H9 (cell line): ENCODE data around the gene PCNX3. TPM values are rescaled to one million over a fixed set of nuclear protein-coding genes. Genes with fewer than 3 reads are reported as not detected.
A peak's percentile ranks its signal among the peaks of the same experiment; 100 is the strongest.

Source experiments
- DNase-seq: peaks from one replicate; pipeline ENCODE4 v3.0.0-alpha.2; 2017
- H2AFZ ChIP-seq: one replicate; pipeline ENCODE4 v1.6.1; 2013; ENCODE audit warnings: mild to moderate bottlenecking, low read length, control low read depth, moderate library complexity
- H2AK5ac ChIP-seq: 2 replicates; pipeline ENCODE4 v1.6.1; 2013; ENCODE audit warnings: low read length, control low read depth, mixed read lengths; ENCODE audit not compliant: insufficient read length
- H2BK120ac ChIP-seq: one replicate; pipeline ENCODE4 v1.6.1; 2013; ENCODE audit warnings: low read depth, mild to moderate bottlenecking, low read length, control low read depth, inconsistent platforms; ENCODE audit not compliant: poor library complexity, severe bottlenecking
- H2BK12ac ChIP-seq: 2 replicates; pipeline ENCODE4 v1.6.1; 2013; ENCODE audit warnings: low read length, control low read depth, mixed read lengths, low read depth; ENCODE audit not compliant: insufficient read length
- H2BK15ac ChIP-seq: 2 replicates; pipeline ENCODE4 v1.6.1; 2013; ENCODE audit warnings: low read depth, low read length, control low read depth
- H2BK20ac ChIP-seq: one replicate; pipeline ENCODE4 v1.6.1; 2013; ENCODE audit warnings: low read depth, mild to moderate bottlenecking, low read length, control low read depth, inconsistent platforms; ENCODE audit not compliant: poor library complexity, severe bottlenecking
- H2BK5ac ChIP-seq: 2 replicates; pipeline ENCODE4 v1.6.1; 2013; ENCODE audit warnings: low read length, control low read depth, mixed read lengths; ENCODE audit not compliant: insufficient read length
- H3K14ac ChIP-seq: 2 replicates; pipeline ENCODE4 v1.6.1; 2013; ENCODE audit warnings: low read length, control low read depth; ENCODE audit not compliant: insufficient read depth
- H3K18ac ChIP-seq: 2 replicates; pipeline ENCODE4 v1.6.1; 2013; ENCODE audit warnings: low read depth, mild to moderate bottlenecking, mixed read lengths, low read length, control low read depth; ENCODE audit not compliant: insufficient read length
- H3K23ac ChIP-seq: 2 replicates; pipeline ENCODE4 v1.6.1; 2013; ENCODE audit warnings: low read length, control low read depth, mixed read lengths, low read depth; ENCODE audit not compliant: insufficient read length
- H3K23me2 ChIP-seq: 2 replicates; pipeline ENCODE4 v1.6.1; 2013; ENCODE audit warnings: low read depth, mild to moderate bottlenecking, mixed read lengths, low read length, control low read depth; ENCODE audit not compliant: insufficient read length, poor library complexity, severe bottlenecking
- H3K27ac ChIP-seq: 2 replicates; pipeline ENCODE4 v1.5.1; 2013; ENCODE audit warnings: low read length, control low read depth, mixed read lengths, low read depth; ENCODE audit not compliant: insufficient read length
- H3K27me3 ChIP-seq: 2 replicates; pipeline ENCODE4 v1.6.1; 2013; ENCODE audit warnings: low read length, control low read depth, inconsistent platforms; ENCODE audit not compliant: insufficient read depth
- H3K4ac ChIP-seq: 2 replicates; pipeline ENCODE4 v1.6.1; 2013; ENCODE audit warnings: low read depth, mild to moderate bottlenecking, control low read depth, inconsistent platforms, low read length, moderate library complexity
- H3K4me1 ChIP-seq: 2 replicates; pipeline ENCODE4 v1.6.1; 2013; ENCODE audit warnings: low read length, control low read depth, inconsistent platforms; ENCODE audit not compliant: insufficient read depth
- H3K4me2 ChIP-seq: 2 replicates; pipeline ENCODE4 v1.6.1; 2013; ENCODE audit warnings: low read length, control low read depth, mixed read lengths; ENCODE audit not compliant: insufficient read length, insufficient read depth
- H3K56ac ChIP-seq: 2 replicates; pipeline ENCODE4 v1.6.1; 2013; ENCODE audit warnings: low read depth, mild to moderate bottlenecking, mixed read lengths, low read length, control low read depth; ENCODE audit not compliant: insufficient read length
- H3K79me1 ChIP-seq: 2 replicates; pipeline ENCODE4 v1.6.1; 2013; ENCODE audit warnings: low read depth, mild to moderate bottlenecking, moderate library complexity, low read length, control low read depth, inconsistent platforms; ENCODE audit not compliant: insufficient read depth, poor library complexity, severe bottlenecking
- H3K79me2 ChIP-seq: 2 replicates; pipeline ENCODE4 v1.6.1; 2013; ENCODE audit warnings: low read length, control low read depth, inconsistent platforms; ENCODE audit not compliant: insufficient read depth
- H3K9ac ChIP-seq: 2 replicates; pipeline ENCODE4 v1.6.1; 2013; ENCODE audit warnings: low read length, control low read depth, mixed read lengths; ENCODE audit not compliant: insufficient read length; ENCODE audit errors: extremely low read depth
- H3K9me3 ChIP-seq: one replicate; pipeline ENCODE4 v1.6.1; 2013; ENCODE audit warnings: low read depth, low read length, inconsistent platforms; ENCODE audit not compliant: control insufficient read depth
- H3T11ph ChIP-seq: one replicate; pipeline ENCODE4 v1.6.1; 2013; ENCODE audit warnings: mild to moderate bottlenecking, low read length, control low read depth, inconsistent platforms
- H4K20me1 ChIP-seq: one replicate; pipeline ENCODE4 v1.6.1; 2013; ENCODE audit not compliant: control insufficient read depth, insufficient read length, insufficient read depth
- H4K5ac ChIP-seq: 2 replicates; pipeline ENCODE4 v1.6.1; 2013; ENCODE audit warnings: low read depth, mild to moderate bottlenecking, mixed read lengths, low read length, control low read depth; ENCODE audit not compliant: insufficient read length
- H4K8ac ChIP-seq: replicated peaks from 2 replicates; pipeline ENCODE4 v1.6.1; 2013; ENCODE audit warnings: low read length, control low read depth, mixed read lengths, low read depth; ENCODE audit not compliant: insufficient read length
- H4K91ac ChIP-seq: 2 replicates; pipeline ENCODE4 v1.6.1; 2013; ENCODE audit warnings: low read depth, mild to moderate bottlenecking, moderate library complexity, mixed read lengths, low read length, control low read depth; ENCODE audit not compliant: insufficient read length
- H3K27ac Mint-ChIP-seq, 3 experiments: 2 replicates in 2 of 3; 3 replicates in 1 of 3; pipeline ENCODE4 v1.8.0; 2020 to 2021; ENCODE audit warnings: mixed read lengths in 3 of 3, mild to moderate bottlenecking in 1 of 3, moderate library complexity in 1 of 3
- H3K27me3 Mint-ChIP-seq: 2 replicates; pipeline ENCODE4 v1.8.0; 2021; ENCODE audit warnings: low read depth, mild to moderate bottlenecking, moderate library complexity, mixed read lengths
- H3K36me3 Mint-ChIP-seq, 3 experiments: 2 replicates in 2 of 3; 3 replicates in 1 of 3; pipeline ENCODE4 v1.8.0; 2020 to 2021; ENCODE audit warnings: low read depth in 3 of 3, mixed read lengths in 3 of 3; ENCODE audit not compliant: insufficient read depth in 1 of 3
- H3K4me1 Mint-ChIP-seq, 2 experiments: 2 replicates each; pipeline ENCODE4 v1.8.0; 2020; ENCODE audit warnings: mixed read lengths in 2 of 2
- H3K4me3 Mint-ChIP-seq, 2 experiments: 2 replicates in 1 of 2; 3 replicates in 1 of 2; pipeline ENCODE4 v1.8.0; 2020 to 2021; ENCODE audit warnings: mild to moderate bottlenecking in 2 of 2, mixed read lengths in 2 of 2, moderate library complexity in 1 of 2
- H3K9me3 Mint-ChIP-seq, 2 experiments: 2 replicates in 1 of 2; 3 replicates in 1 of 2; pipeline ENCODE4 v1.8.0; 2020; ENCODE audit warnings: mild to moderate bottlenecking in 2 of 2, mixed read lengths in 2 of 2, moderate library complexity in 1 of 2
- WGBS: extraction: QIAGEN DNeasy Blood & Tissue Kit; methylation state at CpG from one replicate; pipeline ENCODE4 v1.1.7; 2013; ENCODE audit warnings: missing lambda C conversion rate, low lambda C conversion rate, mixed read lengths; ENCODE audit not compliant: insufficient read length; ENCODE audit errors: extremely low coverage; 5-methylcytosine and 5-hydroxymethylcytosine counted together
- total RNA-seq: library from RNA; stranded (reverse); gene quantifications from 2 replicates; pipeline ENCODE4 v1.2.1, GENCODE V29; 2021
- TF ChIP-seq, protein P1 (sequence below): fragments of 200-600 bp; sonication (generic); conservative IDR thresholded peaks from 3 replicates; pipeline ENCODE4 v1.8.0; 2021; ENCODE audit warnings: antibody characterized with exemption, mild to moderate bottlenecking

PCNX3 gene
- total RNA-seq, 1 experiment from 2014 or later: 50.5 TPM

DNA sequence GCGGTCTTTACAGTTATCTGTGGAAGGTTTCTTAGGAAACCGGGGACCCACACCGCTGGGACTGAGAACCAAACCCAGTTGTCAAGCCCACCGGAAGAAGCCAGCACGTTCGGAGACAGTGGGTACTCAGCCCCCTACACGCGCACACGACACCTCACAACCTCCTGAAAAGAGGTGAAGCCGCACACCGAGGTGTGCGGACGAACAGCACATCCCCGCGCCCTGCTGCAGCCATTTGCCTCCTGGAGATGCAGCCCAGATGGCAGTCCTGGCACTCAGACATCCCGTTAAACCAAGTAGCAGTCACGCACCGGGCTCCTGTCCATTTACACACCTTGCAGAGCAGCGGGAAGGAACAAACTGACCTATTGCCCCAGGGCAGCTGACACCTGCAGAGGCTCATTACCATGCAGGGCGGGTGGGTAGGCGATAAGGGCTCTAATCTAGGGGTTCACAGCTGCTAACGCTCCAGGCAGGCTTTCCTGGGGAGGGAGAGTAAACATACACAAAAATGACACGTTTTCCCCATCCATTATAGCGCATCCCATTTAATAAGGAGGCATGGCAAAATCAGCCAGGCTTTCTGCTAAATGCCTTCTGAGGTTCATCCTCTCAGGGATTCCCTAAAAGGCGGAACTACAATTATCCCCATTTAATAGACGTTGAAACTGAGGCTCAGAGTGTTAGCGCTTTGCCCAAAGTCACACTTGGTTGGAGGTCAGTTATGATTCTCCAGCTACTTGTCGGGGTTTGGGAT lies 40.6 kb upstream of the PCNX3 start:
- DNase-seq: no peak
- H3K9ac ChIP-seq: no peak overlapping the region
- H3K79me1 ChIP-seq: peaks cover 4% of the 10 kb centered on the region
- TF ChIP-seq, protein P1, sequence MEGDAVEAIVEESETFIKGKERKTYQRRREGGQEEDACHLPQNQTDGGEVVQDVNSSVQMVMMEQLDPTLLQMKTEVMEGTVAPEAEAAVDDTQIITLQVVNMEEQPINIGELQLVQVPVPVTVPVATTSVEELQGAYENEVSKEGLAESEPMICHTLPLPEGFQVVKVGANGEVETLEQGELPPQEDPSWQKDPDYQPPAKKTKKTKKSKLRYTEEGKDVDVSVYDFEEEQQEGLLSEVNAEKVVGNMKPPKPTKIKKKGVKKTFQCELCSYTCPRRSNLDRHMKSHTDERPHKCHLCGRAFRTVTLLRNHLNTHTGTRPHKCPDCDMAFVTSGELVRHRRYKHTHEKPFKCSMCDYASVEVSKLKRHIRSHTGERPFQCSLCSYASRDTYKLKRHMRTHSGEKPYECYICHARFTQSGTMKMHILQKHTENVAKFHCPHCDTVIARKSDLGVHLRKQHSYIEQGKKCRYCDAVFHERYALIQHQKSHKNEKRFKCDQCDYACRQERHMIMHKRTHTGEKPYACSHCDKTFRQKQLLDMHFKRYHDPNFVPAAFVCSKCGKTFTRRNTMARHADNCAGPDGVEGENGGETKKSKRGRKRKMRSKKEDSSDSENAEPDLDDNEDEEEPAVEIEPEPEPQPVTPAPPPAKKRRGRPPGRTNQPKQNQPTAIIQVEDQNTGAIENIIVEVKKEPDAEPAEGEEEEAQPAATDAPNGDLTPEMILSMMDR: no peak
- H2BK15ac ChIP-seq: no peak overlapping the region
- peak overlapping the region; percentile 63 to 86 for H3K4me3 Mint-ChIP-seq
- no peak overlapping the region for H2AFZ ChIP-seq
- H3K18ac ChIP-seq: no peak overlapping the region
- no peak overlapping the region for H3K27ac ChIP-seq
- H3K9me3 ChIP-seq: no peaks in the 10 kb centered on the region
- H3K79me2 ChIP-seq: no peaks in the 10 kb centered on the region; the same call in 1 of the 2 replicates
- H2BK20ac ChIP-seq: no peak overlapping the region
- peaks cover 16% of the 10 kb centered on the region for H3K23me2 ChIP-seq
- peaks cover 8% of the 10 kb centered on the region; the same call in 1 of the 2 replicates for H3K27me3 ChIP-seq
- H3K4me1 Mint-ChIP-seq: peaks cover 27 to 52% of the 10 kb centered on the region in 2 experiments
- H3K23ac ChIP-seq: no peak overlapping the region
- no peaks in the 10 kb centered on the region for H3K9me3 Mint-ChIP-seq
- no peak overlapping the region for H2AK5ac ChIP-seq
- no peak overlapping the region for H4K91ac ChIP-seq
- H2BK120ac ChIP-seq: no peak overlapping the region
- H4K20me1 ChIP-seq: no peaks in the 10 kb centered on the region
- no peak overlapping the region for H2BK5ac ChIP-seq
- H3T11ph ChIP-seq: no peak overlapping the region
- H3K14ac ChIP-seq: no peak overlapping the region
- H4K8ac ChIP-seq: no peak overlapping the region
- H3K56ac ChIP-seq: no peak overlapping the region
- peaks cover 31% of the 10 kb centered on the region for H3K27me3 Mint-ChIP-seq
- H3K4me1 ChIP-seq: no peaks in the 10 kb centered on the region; the same call in 1 of the 2 replicates
- H3K4me2 ChIP-seq: peak overlapping the region; percentile 60
- peaks cover 3 to 7% (median 6%) of the 10 kb centered on the region in 3 experiments; a peak in 4 of 7 replicates for H3K36me3 Mint-ChIP-seq
- no CpG with 5 or more reads among the region's 28 CpGs for WGBS
- no peak overlapping the region for H3K4ac ChIP-seq
- no peak overlapping the region; a peak in 1 of 7 replicates for H3K27ac Mint-ChIP-seq
- no peak overlapping the region for H4K5ac ChIP-seq
- no peak overlapping the region for H2BK12ac ChIP-seq
